Peyer's patch (tissue), 4 donors: ENCODE measurements around the gene TXNDC17. TPM values are rescaled to one million over a fixed set of nuclear protein-coding genes. Genes with fewer than 3 reads are reported as not detected.

Source experiments
- DNase-seq, 3 donors: peaks; one replicate each; pipeline ENCODE4 v3.0.0-alpha.2; 2017 to 2019
- H3K27ac ChIP-seq, 4 donors: fragments of 200-600 bp; sonication (generic); one replicate each; pipeline ENCODE4 v1.5.1; 2016 to 2019
- H3K27me3 ChIP-seq, 2 donors: fragments of 200-600 bp; sonication (generic); one replicate each; pipeline ENCODE4 v1.5.1; 2019
- H3K36me3 ChIP-seq, 3 donors: fragments of 200-600 bp; sonication (generic); one replicate each; pipeline ENCODE4 v1.5.1; 2016 to 2019
- H3K4me1 ChIP-seq, 4 donors: fragments of 200-600 bp; sonication (generic); one replicate each; pipeline ENCODE4 v1.5.1; 2016 to 2019
- H3K4me3 ChIP-seq, 4 donors: fragments of 200-600 bp; sonication (generic); 1 replicate in 3 of 4; 2 replicates in 1 of 4; pipeline ENCODE4 v1.5.1; 2016 to 2019; ENCODE audit warnings: mild to moderate bottlenecking in 1 of 4
- H3K9me3 ChIP-seq, 4 donors: fragments of 200-600 bp; sonication (generic); one replicate each; pipeline ENCODE4 v1.5.1; 2016 to 2019; ENCODE audit warnings: mild to moderate bottlenecking in 1 of 4
- POLR2A ChIP-seq, 2 donors: fragments of 450-650 bp; IDR thresholded peaks; one replicate each; pipeline ENCODE4 v1.5.1; 2017; ENCODE audit warnings: antibody characterized with exemption in 2 of 2, mild to moderate bottlenecking in 2 of 2, moderate library complexity in 2 of 2
- total RNA-seq, 4 donors: library from RNA; depleted of rRNA; stranded (reverse); fragments of >200 nt; gene quantifications; one replicate each; pipeline ENCODE4 v1.1.0, GENCODE V29; 2016
- TF ChIP-seq, protein P1 (sequence below), 6 experiments: fragments of 450-650 bp in 4 of 6; fragments of 200-600 bp in 2 of 6; sonication (generic) in 1 of 6; IDR thresholded peaks; one replicate each; pipeline ENCODE4 v1.5.1; 2017 to 2019; ENCODE audit warnings: antibody characterized with exemption in 6 of 6, mild to moderate bottlenecking in 3 of 6, moderate library complexity in 1 of 6

Gene TXNDC17
- total RNA-seq, 4 donors from 2014 or later = 73.9 to 192 (median 149) TPM

DNA sequence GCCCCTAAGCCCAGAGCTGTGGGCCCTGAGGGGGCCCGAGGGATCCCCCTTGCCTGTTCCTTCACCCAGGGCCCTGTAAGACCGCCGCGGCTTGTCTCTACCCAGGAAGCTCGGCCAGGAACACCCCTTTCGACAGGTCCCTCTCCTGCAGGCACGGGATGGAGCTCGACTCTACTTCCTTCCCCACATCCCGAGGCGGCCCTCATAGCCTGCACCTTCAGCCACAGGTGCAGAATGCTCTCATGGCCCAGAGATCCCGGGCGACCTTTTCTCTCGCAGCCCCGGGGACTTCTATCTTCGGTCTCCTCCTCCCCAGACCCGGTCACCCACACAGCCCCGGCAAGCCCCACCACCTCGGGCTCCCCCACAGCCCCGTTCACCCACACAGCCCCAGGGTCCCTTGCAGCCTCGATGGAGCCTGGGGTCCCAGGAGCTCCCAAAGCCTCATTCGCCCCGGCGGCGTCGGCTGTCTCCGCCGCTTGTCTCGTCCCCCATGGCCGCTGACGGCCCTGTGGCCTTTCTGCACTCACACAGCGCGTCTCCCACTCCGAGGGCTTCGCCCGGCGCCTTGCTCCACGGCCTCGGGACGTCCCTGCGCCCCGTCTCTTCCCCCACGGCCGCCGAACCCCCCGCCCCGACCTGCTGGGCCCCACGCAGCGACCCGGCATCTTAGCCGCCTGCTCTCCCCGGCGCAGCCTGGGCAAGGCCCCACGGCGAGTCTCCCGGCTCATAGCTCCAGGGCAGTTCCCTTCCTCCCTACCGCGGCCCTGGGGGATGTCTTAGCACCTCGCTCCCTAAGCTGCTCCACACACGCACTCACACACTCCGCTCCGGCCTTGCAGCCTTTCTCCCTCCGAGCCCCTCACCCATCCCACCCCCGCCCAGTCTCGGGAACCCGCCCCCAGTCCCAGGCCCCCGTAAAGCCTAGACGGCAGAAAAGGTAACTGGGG is 999 bp upstream of the TXNDC17 start:
- Histone ChIP-seq H3K4me3 (peak overlapping the region; percentile 56 to 87 (median 76)), H3K36me3 (peaks cover 0 to 22% (median 0%) of the 10 kb centered on the region in 3 donors), H3K27ac (peak overlapping the region; percentile 85 to 89 (median 85)), H3K27me3 (no peaks in the 10 kb centered on the region), H3K9me3 (no peaks in the 10 kb centered on the region), H3K4me1 (peaks cover 5 to 27% (median 11%) of the 10 kb centered on the region in 4 donors)
- DNase-seq = peak; percentile 27 to 69 (median 58)
- no peak for TF ChIP-seq POLR2A (IDR thresholded peaks at IDR 0.05)
- TF ChIP-seq, protein P1, sequence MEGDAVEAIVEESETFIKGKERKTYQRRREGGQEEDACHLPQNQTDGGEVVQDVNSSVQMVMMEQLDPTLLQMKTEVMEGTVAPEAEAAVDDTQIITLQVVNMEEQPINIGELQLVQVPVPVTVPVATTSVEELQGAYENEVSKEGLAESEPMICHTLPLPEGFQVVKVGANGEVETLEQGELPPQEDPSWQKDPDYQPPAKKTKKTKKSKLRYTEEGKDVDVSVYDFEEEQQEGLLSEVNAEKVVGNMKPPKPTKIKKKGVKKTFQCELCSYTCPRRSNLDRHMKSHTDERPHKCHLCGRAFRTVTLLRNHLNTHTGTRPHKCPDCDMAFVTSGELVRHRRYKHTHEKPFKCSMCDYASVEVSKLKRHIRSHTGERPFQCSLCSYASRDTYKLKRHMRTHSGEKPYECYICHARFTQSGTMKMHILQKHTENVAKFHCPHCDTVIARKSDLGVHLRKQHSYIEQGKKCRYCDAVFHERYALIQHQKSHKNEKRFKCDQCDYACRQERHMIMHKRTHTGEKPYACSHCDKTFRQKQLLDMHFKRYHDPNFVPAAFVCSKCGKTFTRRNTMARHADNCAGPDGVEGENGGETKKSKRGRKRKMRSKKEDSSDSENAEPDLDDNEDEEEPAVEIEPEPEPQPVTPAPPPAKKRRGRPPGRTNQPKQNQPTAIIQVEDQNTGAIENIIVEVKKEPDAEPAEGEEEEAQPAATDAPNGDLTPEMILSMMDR (IDR thresholded peaks at IDR 0.05) = no peak

DNA sequence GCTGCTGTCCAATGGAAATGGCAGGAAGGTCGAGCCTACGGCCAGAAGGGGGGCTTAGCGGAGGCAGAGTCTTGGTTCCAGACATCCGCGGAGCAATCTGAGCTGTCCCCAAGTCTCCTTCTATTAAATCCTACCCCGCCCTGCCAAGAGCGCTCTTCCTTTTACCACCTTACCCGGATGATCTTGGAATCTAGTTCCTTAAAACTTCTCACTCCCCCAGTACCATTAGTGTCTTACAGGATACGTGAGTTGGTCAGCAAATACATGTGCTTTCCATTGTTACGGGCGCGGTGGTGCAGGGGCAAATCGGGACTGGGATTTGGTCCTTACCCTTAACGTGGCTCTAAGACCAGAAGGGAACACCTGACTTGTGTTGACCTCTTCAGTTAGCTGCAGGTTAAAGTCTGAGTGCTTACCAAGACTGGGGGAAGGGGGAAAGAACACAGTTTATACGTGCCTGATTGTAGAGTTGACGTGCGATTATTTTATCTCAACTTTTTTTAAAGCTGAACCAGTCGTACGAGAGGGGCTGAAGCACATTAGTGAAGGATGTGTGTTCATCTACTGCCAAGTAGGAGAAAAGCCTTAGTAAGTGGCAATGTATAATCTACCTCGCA is 495 bp downstream of the TXNDC17 start:
- no peaks in the 10 kb centered on the region for H3K27me3 ChIP-seq
- peak overlapping the region; percentile 85 to 89 (median 85) for H3K27ac ChIP-seq
- DNase-seq = no peak
- TF ChIP-seq, protein P1 (IDR thresholded peaks at IDR 0.05) = no peak
- peak in 1 of 2 donors; percentile 3 for TF ChIP-seq POLR2A (IDR thresholded peaks at IDR 0.05)
- H3K9me3 ChIP-seq = no peaks in the 10 kb centered on the region
- peaks cover 0 to 29% (median 0%) of the 10 kb centered on the region in 3 donors for H3K36me3 ChIP-seq
- peak overlapping the region; percentile 56 to 87 (median 76) for H3K4me3 ChIP-seq
- peaks cover 5 to 27% (median 11%) of the 10 kb centered on the region in 4 donors for H3K4me1 ChIP-seq

DNA sequence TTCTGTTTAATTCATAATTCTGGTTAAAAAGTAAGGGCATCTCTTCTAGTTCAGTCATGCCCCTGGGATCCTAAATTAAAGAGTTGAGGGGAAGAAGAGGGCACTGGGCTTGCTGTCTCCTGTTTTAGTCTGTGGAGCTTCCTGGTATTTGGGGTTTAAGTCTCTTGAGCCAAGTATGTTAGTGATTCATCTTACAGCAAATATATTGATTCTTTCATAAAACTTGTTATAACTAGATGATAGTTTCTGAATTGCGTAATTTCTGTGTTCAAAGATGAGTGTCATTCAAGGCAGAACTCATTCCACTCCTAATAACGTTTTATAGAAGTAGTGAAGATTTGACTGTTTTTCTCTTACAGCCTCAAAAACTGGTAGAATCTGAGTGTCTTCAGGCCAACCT is 1.7 kb downstream of the TXNDC17 start:
- no peak overlapping the region for H3K27ac ChIP-seq
- peaks cover 5 to 27% (median 11%) of the 10 kb centered on the region in 4 donors for H3K4me1 ChIP-seq
- H3K4me3 ChIP-seq = no peak overlapping the region
- DNase-seq = no peak
- no peaks in the 10 kb centered on the region for H3K9me3 ChIP-seq
- TF ChIP-seq, protein P1 (IDR thresholded peaks at IDR 0.05) = no peak
- TF ChIP-seq POLR2A (IDR thresholded peaks at IDR 0.05) = no peak
- H3K36me3 ChIP-seq = peaks cover 0 to 29% (median 0%) of the 10 kb centered on the region in 3 donors
- H3K27me3 ChIP-seq = no peaks in the 10 kb centered on the region

DNA sequence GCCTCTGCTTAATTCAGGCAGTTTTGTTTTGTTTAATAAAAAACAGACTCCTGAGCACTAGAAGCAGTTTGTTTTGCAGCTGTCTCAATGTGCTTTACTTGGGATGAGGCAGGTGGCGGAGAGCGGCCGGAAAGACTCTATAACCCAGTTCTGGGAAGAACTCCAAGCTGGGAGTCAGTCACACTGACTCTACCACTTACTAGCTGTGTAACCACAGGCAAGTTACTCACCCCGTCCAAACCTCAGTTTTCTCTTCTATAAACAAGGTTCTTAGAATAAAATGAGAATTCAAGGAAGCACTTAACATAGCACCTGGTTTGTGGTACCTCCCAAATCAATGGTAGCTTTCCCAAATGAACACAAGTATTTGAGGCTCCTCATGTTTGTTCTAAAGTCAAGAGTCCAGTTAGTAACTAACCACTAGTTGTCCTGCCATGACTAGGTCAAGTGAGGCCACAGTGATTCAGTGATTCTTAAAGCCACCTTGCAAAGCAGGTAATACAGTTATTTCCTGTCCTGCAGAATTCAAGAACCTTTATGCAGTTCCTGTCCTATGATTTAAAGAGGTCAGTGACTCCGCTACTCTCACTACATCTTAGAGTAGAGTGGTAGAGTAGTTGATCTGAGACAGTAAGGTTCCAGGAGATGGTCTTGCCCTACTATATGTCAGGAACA is 2.7 kb downstream of the TXNDC17 start:
- Histone ChIP-seq H3K9me3 (no peaks in the 10 kb centered on the region), H3K36me3 (peaks cover 0 to 29% (median 0%) of the 10 kb centered on the region in 3 donors), H3K27me3 (no peaks in the 10 kb centered on the region), H3K27ac (no peak overlapping the region), H3K4me1 (peaks cover 5 to 22% (median 11%) of the 10 kb centered on the region in 4 donors), H3K4me3 (no peak overlapping the region)
- DNase-seq = no peak
- TF ChIP-seq, protein P1 (IDR thresholded peaks at IDR 0.05) = no peak
- TF ChIP-seq POLR2A (IDR thresholded peaks at IDR 0.05) = no peak

GRCh38 chr17:6648181-6648580 is 7.3 kb downstream of the TXNDC17 start:
- no peaks in the 10 kb centered on the region for H3K27me3 ChIP-seq
- H3K27ac ChIP-seq = no peak overlapping the region
- no peak for DNase-seq
- H3K4me3 ChIP-seq = no peak overlapping the region
- H3K36me3 ChIP-seq = peaks cover 0 to 21% (median 0%) of the 10 kb centered on the region in 3 donors
- H3K9me3 ChIP-seq = no peaks in the 10 kb centered on the region
- peaks cover 0 to 17% (median 3%) of the 10 kb centered on the region in 4 donors for H3K4me1 ChIP-seq
- no peak for TF ChIP-seq POLR2A (IDR thresholded peaks at IDR 0.05)
- TF ChIP-seq, protein P1 (IDR thresholded peaks at IDR 0.05) = peak in 3 of 6 experiments; percentile 45 to 59 (median 49)
